ENCODE measurements around the gene SMIM38. TPM values are rescaled to one million over a fixed set of nuclear protein-coding genes. Genes with fewer than 3 reads are reported as not detected.
A peak's percentile ranks its signal among the peaks of the same experiment; 100 is the strongest.

The SMIM38 gene
- total RNA-seq, 3 donors from 2014 or later: 0.32 to 2.6 (median 1.6) TPM

DNA sequence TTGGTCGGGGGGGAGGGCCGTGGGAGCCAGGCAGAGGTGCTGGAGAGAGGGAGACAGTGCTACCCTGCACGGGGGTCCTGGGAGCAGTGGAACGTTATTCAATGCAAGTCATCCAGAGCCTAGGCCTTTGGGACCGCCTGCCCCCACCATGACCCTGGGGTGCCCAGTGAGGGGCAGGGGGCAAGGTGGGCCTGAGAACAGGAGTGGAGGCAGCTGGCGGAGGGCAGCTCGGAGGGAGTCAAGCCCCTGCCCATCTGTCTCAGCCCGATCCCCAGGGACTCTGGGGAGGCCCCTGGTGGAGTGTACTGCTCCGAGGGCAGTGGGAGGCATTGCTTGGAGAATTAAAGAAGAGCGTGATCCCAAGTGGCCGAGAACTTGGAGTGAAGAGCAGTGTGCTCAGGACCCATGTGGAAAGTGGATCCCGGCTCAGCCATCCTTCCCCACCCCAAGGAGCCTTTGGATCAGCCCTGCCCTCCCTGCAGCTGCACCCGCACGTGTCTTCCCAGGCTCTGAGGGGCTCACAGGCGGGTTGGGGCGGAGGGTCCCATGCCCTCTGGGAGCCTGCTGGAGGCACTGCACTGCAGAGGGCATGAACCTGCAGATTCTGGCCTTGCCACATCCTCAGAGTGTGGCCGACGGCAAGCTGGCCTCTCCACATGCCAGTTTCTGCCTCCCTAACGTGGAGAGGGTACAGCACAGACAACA is 34.0 kb upstream of the SMIM38 start:
- H3K4me1 ChIP-seq: peaks cover 4 to 5% of the 10 kb centered on the region in 2 donors

DNA sequence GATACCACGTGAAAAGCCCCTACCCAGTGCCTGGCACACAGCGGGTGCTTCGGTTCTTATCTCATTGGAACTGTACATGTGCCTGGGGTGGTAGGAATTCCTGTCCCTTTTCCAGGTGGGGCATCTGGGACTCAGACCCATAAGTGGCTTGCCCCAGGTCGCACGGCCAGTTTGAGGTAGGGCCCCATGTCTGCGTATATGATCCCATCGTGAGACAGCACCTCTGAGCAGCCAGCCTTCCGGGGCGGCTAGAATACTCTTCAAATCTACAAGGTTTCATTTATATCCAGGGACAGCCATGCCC is 33.5 kb upstream of the SMIM38 start:
- peaks cover 4 to 5% of the 10 kb centered on the region in 2 donors for H3K4me1 ChIP-seq
- intact Hi-C loops (cut with DNase I; ENCODE audit: low total_unique reads): no loop called here
- DNase-seq (ENCODE audit: low spot score in 2 of 2): no peak
- no peaks in the 10 kb centered on the region for H3K36me3 ChIP-seq
- no peaks in the 10 kb centered on the region for H3K27me3 ChIP-seq
- peak overlapping the region; percentile 56 to 61 for H3K27ac ChIP-seq
- H3K4me3 ChIP-seq: no peak overlapping the region
- TF ChIP-seq, protein P1, sequence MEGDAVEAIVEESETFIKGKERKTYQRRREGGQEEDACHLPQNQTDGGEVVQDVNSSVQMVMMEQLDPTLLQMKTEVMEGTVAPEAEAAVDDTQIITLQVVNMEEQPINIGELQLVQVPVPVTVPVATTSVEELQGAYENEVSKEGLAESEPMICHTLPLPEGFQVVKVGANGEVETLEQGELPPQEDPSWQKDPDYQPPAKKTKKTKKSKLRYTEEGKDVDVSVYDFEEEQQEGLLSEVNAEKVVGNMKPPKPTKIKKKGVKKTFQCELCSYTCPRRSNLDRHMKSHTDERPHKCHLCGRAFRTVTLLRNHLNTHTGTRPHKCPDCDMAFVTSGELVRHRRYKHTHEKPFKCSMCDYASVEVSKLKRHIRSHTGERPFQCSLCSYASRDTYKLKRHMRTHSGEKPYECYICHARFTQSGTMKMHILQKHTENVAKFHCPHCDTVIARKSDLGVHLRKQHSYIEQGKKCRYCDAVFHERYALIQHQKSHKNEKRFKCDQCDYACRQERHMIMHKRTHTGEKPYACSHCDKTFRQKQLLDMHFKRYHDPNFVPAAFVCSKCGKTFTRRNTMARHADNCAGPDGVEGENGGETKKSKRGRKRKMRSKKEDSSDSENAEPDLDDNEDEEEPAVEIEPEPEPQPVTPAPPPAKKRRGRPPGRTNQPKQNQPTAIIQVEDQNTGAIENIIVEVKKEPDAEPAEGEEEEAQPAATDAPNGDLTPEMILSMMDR (IDR thresholded peaks at IDR 0.05): no peak
- TF ChIP-seq POLR2A (IDR thresholded peaks at IDR 0.05) (no peak), POLR2AphosphoS5 (IDR thresholded peaks at IDR 0.05) (no peak)
- peaks cover 0 to 5% of the 10 kb centered on the region in 2 donors for H3K9me3 ChIP-seq

More for the DNA sequence above, 34.0 kb upstream of the SMIM38 start:
- DNase-seq (ENCODE audit: low spot score in 2 of 2): no peak
- H3K27me3 ChIP-seq: no peaks in the 10 kb centered on the region
- no peaks in the 10 kb centered on the region for H3K36me3 ChIP-seq
- H3K4me3 ChIP-seq: no peak overlapping the region
- peaks cover 0 to 5% of the 10 kb centered on the region in 2 donors for H3K9me3 ChIP-seq
- TF ChIP-seq, protein P1 (IDR thresholded peaks at IDR 0.05): no peak
- TF ChIP-seq POLR2AphosphoS5 (IDR thresholded peaks at IDR 0.05) (no peak), POLR2A (IDR thresholded peaks at IDR 0.05) (no peak)
- intact Hi-C loops (cut with DNase I; ENCODE audit: low total_unique reads): no loop called here
- H3K27ac ChIP-seq: peak overlapping the region; percentile 56 to 61

DNA sequence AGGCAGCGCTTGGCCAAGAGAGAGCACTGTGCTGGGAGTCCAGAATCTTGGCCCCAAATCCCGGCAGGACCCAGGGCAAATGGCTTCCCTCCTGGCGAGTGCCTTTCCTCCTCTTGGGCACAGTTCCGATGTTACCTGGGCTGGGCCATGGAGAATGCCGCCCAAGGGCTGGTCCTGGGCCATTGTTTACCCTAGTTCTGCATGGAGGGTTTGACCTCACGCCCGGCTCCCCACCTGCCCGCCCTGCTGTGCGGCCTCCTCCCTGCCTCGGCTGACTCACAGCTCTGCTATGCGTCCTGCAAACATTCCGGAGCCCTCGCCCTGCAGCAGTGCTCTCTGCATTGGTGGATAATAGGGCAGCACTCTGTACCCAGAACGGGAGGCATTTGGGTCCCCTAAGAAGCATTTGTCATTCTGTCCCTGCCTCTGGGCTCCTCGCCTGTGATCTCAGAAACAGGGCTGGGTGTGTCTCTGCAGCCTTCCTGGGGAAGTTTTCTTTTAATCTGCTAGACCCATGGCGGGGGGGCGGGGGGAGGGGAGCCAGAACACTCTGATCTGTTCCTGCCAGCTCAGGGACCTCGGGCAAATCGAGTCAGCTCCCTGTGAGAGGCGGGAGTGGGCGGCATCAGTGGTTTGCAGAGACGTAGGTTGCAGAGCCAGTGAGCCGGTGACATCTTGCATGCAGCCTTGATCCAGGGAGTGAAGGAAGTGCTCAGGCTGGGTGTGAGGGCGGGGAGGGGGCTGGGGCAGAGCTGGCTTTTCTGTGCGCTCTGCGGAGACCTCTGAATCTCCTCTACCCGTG is 32.9 kb upstream of the SMIM38 start:
- intact Hi-C loops (cut with DNase I; ENCODE audit: low total_unique reads): no loop called here
- peak in 2 of 3 donors; percentile 54 to 56 for TF ChIP-seq POLR2AphosphoS5 (IDR thresholded peaks at IDR 0.05)
- TF ChIP-seq, protein P1 (IDR thresholded peaks at IDR 0.05): no peak
- Histone ChIP-seq H3K4me3 (peak overlapping the region in 1 of 3 donors; percentile 36), H3K36me3 (no peaks in the 10 kb centered on the region), H3K4me1 (peaks cover 4 to 5% of the 10 kb centered on the region in 2 donors), H3K27me3 (no peaks in the 10 kb centered on the region), H3K27ac (peak overlapping the region; percentile 56 to 61), H3K9me3 (peaks cover 0 to 5% of the 10 kb centered on the region in 2 donors)
- peak; percentile 83 to 91 for DNase-seq (ENCODE audit: low spot score in 2 of 2)

DNA sequence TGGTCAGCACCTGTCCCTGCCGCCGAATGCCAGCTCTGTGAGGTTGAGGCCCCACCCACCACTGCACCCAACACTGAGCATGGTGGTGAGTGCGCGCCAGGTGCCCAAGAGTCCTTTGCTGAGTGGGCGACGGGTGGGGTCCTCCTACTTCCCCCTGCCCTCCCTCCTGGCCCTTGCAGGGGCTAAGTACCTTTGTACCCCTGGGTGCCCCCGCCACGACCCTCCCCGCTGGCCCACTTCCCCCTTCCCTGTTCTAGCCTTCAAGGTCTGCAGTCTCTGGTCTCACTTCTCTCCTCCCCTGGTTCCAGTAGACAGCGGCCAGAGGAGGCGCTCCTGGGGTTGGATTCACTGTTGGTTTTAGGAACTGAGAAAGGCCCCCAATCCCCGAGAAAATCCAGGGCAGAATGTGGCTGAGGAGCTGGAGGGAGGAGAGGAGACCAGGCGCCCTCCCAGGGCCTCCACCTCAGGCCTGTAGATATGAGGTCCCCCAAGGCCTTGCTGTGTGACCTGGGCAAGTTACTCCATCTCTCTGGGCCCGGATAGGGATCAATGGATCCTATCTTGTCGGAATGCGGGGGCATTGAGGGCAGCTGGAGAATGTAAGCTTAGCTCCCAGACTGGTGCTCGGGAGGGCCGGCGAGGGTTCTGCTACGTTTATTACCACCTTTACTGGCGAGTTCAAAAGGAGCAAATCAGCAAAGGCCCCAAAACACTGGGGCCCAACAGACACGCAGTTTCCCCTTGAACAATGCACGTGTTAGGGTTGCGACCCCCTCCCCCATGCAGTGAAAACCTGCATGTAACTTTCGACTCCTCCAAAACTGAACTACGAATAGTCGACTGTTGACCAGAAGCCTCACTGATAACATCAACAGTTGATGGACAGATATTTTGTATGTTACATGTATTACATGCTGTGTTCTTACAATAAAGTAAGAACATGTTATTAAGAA is 31.9 kb upstream of the SMIM38 start:
- intact Hi-C loops (cut with DNase I; ENCODE audit: low total_unique reads): no loop called here
- Histone ChIP-seq H3K36me3 (no peaks in the 10 kb centered on the region), H3K27ac (peak overlapping the region; percentile 56 to 61), H3K4me3 (no peak overlapping the region), H3K4me1 (peaks cover 4 to 5% of the 10 kb centered on the region in 2 donors), H3K9me3 (peaks cover 0 to 5% of the 10 kb centered on the region in 2 donors), H3K27me3 (no peaks in the 10 kb centered on the region)
- TF ChIP-seq, protein P1 (IDR thresholded peaks at IDR 0.05): no peak
- TF ChIP-seq POLR2A (IDR thresholded peaks at IDR 0.05) (no peak), POLR2AphosphoS5 (IDR thresholded peaks at IDR 0.05) (no peak)
- peak in 1 of 2 donors; percentile 49 for DNase-seq (ENCODE audit: low spot score in 2 of 2)

All from breast epithelium (tissue), 4 donors.